Measurements from ENCODE around the gene TSPAN3. TPM values are rescaled to one million over a fixed set of nuclear protein-coding genes. Genes with fewer than 3 reads are reported as not detected.
A peak's percentile ranks its signal among the peaks of the same experiment; 100 is the strongest.

Gene TSPAN3
- 258 and 259 TPM in 2 replicates for total RNA-seq
- long read RNA-seq, full-length matches to known transcripts = 367 of 379 reads
- long read RNA-seq, partial matches to known transcripts = 6 of 379 reads
- long read RNA-seq, other reads (novel, unspliced or antisense) = 6 of 379 reads

DNA sequence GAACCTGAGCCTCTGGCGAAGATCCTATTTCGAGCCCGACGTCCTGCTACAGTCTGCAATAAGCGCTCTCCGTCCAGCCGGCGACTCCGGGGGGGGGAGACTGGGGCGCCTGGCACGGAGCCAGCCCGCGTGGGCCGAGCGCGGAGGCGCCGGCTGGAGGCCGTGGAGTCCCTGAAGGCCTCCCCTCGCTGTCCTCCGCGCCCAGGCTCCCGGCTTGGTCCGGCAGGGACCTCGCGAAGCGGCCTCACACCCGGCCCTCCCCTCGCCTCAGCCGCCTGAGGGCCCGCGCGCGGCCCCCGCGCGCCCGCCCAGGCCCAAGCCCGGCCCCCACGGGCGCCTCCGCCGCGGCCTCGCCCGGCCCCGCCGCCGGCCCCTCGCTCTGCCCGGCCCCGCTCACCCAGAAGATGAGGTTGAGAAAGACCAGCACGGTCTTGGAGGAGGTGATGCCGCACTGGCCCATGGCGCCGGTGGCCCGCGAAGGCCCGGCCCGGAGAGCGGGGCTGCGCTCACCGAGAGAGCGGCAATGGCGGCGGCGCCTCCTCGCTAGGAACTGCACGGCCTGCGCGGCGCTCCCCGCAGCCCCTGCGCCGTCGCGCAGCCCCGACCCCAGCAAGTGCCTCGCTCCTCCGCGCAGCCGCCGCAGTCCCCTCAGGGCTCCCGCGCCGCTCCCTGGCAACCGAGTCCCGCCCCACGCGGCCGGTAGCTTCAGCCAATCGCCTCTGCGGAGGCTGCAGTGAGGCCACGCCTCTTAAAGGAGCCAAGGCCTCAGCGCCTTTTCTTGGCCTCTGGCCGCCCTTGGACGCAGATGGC lies at the start of gene TSPAN3:
TSPAN3 (minus strand) TSS at position 615 of the 810 bp plus-strand sequence; CDS start at position 460, 155 bp downstream.
- Mint-ChIP-seq H3K4me1 (peaks cover 46% of the 10 kb centered on the region), H3K9me3 (no peaks in the 10 kb centered on the region), H3K27me3 (ENCODE audit: low read depth) (no peaks in the 10 kb centered on the region), H3K4me3 (peak within 1 kb of the TSS; percentile 92), H3K27ac (ENCODE audit: unreplicated experiment) (peak within 1 kb of the TSS; percentile 94), H3K36me3 (ENCODE audit: low read depth) (peaks cover 2% of the 10 kb centered on the region)
- TF ChIP-seq, protein P1, sequence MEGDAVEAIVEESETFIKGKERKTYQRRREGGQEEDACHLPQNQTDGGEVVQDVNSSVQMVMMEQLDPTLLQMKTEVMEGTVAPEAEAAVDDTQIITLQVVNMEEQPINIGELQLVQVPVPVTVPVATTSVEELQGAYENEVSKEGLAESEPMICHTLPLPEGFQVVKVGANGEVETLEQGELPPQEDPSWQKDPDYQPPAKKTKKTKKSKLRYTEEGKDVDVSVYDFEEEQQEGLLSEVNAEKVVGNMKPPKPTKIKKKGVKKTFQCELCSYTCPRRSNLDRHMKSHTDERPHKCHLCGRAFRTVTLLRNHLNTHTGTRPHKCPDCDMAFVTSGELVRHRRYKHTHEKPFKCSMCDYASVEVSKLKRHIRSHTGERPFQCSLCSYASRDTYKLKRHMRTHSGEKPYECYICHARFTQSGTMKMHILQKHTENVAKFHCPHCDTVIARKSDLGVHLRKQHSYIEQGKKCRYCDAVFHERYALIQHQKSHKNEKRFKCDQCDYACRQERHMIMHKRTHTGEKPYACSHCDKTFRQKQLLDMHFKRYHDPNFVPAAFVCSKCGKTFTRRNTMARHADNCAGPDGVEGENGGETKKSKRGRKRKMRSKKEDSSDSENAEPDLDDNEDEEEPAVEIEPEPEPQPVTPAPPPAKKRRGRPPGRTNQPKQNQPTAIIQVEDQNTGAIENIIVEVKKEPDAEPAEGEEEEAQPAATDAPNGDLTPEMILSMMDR (conservative IDR thresholded peaks at IDR 0.05) = no peak
- DNase-seq (ENCODE audit: low read depth, low spot score) = peak; percentile 92

DNA sequence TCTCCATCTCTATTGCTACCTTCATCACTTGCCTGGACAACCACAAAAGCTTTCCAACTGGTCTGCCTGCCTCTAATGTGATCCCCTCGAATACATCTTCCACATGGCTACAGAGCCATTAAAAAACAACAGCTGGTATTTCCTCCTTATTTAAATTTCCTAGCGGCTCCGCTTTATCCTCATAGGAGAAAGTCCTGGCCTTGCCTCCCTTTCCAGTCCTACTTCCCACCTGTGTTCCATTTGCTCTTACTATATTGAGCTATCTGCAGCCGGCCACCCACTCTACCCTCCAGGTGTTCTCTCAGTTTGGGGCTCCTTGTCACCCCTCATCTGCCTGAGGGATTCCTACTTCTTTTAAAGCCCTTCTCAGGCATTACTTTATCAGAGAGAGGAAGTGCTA lies 49.7 kb upstream of the TSPAN3 start:
- no peaks in the 10 kb centered on the region for H3K36me3 Mint-ChIP-seq (ENCODE audit: low read depth)
- H3K4me3 Mint-ChIP-seq = no peak overlapping the region
- peaks cover 5% of the 10 kb centered on the region for H3K4me1 Mint-ChIP-seq
- DNase-seq (ENCODE audit: low read depth, low spot score) = no peak
- TF ChIP-seq, protein P1 (conservative IDR thresholded peaks at IDR 0.05) = no peak
- no peaks in the 10 kb centered on the region for H3K27me3 Mint-ChIP-seq (ENCODE audit: low read depth)
- no peak overlapping the region for H3K27ac Mint-ChIP-seq (ENCODE audit: unreplicated experiment)
- H3K9me3 Mint-ChIP-seq = no peaks in the 10 kb centered on the region

DNA sequence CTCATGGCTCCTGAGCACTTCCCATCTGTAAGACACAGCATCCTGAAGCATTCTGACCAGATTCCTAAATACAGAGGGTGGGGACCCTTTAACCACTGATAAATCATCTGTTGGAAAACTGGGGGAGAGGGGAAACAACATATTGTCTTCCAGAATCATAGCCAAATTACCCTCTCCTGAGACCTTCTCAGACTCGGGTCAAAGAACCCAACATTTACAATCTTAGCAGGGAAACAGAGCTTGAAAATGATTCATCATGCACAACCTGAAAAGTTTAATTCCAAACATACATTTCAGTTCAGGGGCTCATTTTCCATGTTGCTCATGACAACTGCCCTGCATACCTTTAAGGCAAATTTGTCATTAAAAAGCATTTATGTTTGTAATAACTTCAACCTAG lies 48.5 kb upstream of the TSPAN3 start:
- H3K27me3 Mint-ChIP-seq (ENCODE audit: low read depth) = no peaks in the 10 kb centered on the region
- no peak overlapping the region for H3K4me3 Mint-ChIP-seq
- TF ChIP-seq, protein P1 (conservative IDR thresholded peaks at IDR 0.05) = no peak
- no peaks in the 10 kb centered on the region for H3K36me3 Mint-ChIP-seq (ENCODE audit: low read depth)
- H3K9me3 Mint-ChIP-seq = no peaks in the 10 kb centered on the region
- H3K4me1 Mint-ChIP-seq = peaks cover 5% of the 10 kb centered on the region
- H3K27ac Mint-ChIP-seq (ENCODE audit: unreplicated experiment) = no peak overlapping the region
- DNase-seq (ENCODE audit: low read depth, low spot score) = no peak

DNA sequence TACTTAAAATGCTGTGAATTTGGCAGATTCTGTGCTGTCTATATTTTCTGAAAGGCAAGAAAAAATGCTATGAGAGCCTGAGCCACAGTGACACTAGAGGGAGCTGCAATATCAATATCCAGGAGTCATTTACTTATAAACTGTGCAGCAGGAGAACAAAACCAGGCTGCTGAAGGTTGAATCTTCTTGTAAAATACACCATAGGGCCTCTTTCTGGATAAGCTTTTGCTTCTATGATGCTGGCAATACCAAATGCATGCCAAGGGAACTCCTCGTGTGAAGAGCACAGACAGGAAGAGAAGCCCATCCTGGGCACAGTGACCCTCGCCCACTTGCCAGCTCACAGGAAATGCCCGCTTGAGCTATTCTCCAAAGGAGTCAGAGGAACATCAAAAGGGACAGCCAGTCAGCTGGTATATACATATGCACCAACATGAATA lies 48.0 kb upstream of the TSPAN3 start:
- Mint-ChIP-seq H3K27me3 (ENCODE audit: low read depth) (no peaks in the 10 kb centered on the region), H3K4me1 (peaks cover 5% of the 10 kb centered on the region), H3K27ac (ENCODE audit: unreplicated experiment) (no peak overlapping the region), H3K9me3 (no peaks in the 10 kb centered on the region), H3K36me3 (ENCODE audit: low read depth) (no peaks in the 10 kb centered on the region), H3K4me3 (no peak overlapping the region)
- peak; percentile 26 for DNase-seq (ENCODE audit: low read depth, low spot score)
- TF ChIP-seq, protein P1 (conservative IDR thresholded peaks at IDR 0.05) = peak; percentile 87

DNA sequence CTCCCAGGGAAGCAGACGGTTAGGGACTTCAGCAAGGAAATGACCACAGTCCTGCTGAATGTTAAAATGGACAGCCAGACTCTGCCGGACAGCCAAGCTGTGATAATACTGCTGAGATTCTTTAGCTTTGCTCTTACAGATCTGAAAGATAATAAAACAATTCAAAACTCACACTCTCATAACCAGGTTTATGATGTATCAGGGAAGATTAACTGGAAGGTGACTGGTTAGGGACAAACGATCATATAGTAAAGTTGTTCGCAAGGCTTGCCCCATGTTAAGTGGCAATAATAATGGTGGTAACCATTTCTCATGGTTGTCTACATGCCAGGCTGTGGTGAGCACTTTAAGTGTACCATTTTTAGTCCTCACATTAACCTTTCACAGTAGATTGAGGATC lies 44.3 kb upstream of the TSPAN3 start:
- no peak for DNase-seq (ENCODE audit: low read depth, low spot score)
- Mint-ChIP-seq H3K27me3 (ENCODE audit: low read depth) (no peaks in the 10 kb centered on the region), H3K4me1 (peaks cover 5% of the 10 kb centered on the region), H3K4me3 (no peak overlapping the region), H3K9me3 (no peaks in the 10 kb centered on the region), H3K27ac (ENCODE audit: unreplicated experiment) (no peak overlapping the region), H3K36me3 (ENCODE audit: low read depth) (no peaks in the 10 kb centered on the region)
- TF ChIP-seq, protein P1 (conservative IDR thresholded peaks at IDR 0.05) = no peak
